ENCODE results near the gene PRR9.

DNA sequence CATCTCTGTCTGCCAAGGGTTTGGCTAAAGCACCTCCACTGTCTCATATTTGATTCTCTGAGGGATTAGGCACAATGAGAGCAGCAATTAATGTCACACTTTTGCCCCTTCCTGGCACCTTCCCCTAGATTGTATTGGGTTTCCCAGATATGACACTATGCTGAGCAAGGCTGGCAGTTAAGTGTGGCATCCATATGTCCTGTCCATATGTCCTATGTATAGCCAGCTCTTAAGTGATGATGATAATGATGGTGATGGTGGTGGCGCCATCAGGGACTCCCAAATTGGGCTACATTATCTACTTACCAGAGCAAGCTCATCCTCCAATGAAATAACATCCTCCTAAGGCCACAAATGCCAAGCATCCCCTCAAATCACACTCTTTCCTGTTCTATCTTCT lies 28.6 kb downstream of the PRR9 start:
- TF ChIP-seq, protein P1, sequence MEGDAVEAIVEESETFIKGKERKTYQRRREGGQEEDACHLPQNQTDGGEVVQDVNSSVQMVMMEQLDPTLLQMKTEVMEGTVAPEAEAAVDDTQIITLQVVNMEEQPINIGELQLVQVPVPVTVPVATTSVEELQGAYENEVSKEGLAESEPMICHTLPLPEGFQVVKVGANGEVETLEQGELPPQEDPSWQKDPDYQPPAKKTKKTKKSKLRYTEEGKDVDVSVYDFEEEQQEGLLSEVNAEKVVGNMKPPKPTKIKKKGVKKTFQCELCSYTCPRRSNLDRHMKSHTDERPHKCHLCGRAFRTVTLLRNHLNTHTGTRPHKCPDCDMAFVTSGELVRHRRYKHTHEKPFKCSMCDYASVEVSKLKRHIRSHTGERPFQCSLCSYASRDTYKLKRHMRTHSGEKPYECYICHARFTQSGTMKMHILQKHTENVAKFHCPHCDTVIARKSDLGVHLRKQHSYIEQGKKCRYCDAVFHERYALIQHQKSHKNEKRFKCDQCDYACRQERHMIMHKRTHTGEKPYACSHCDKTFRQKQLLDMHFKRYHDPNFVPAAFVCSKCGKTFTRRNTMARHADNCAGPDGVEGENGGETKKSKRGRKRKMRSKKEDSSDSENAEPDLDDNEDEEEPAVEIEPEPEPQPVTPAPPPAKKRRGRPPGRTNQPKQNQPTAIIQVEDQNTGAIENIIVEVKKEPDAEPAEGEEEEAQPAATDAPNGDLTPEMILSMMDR (tag by site-specific recombination; IDR thresholded peaks at IDR 0.05) = no peak
- TF ChIP-seq ZBTB7A (tag by site-specific recombination; IDR thresholded peaks at IDR 0.05; ENCODE audit: low read depth) = no peak

Data from HEK293 (cell line).